HT1080 (cell line): ENCODE results near the gene GDF15. TPM values are rescaled to one million over a fixed set of nuclear protein-coding genes. Genes with fewer than 3 reads are reported as not detected.
A peak's percentile ranks its signal among the peaks of the same experiment; 100 is the strongest.
"Not testable (repeated sequence)": the region's sequence is repeated elsewhere in the genome, so short reads cannot be mapped to it uniquely, and the experiment has no call there.

Source experiments
- DNase-seq: peaks from one replicate; pipeline ENCODE4 v3.0.0-alpha.2; 2015; ENCODE audit warnings: low read depth
- total RNA-seq: library from RNA; depleted of rRNA; stranded (reverse); fragments of >200 nt; shearing (Covaris generic); gene quantifications from 2 replicates; pipeline ENCODE4 v1.2.3, GENCODE V29; 2014

Gene GDF15
- total RNA-seq, 1 experiment from 2014 or later: 120 TPM

- no peak for DNase-seq
Observed at GRCh38 chr19:18363787-18364186, 22.2 kb upstream of the GDF15 start.

- DNase-seq: not testable (repeated sequence)
Observed at GRCh38 chr19:18364277-18364825, 21.6 kb upstream of the GDF15 start.

DNA sequence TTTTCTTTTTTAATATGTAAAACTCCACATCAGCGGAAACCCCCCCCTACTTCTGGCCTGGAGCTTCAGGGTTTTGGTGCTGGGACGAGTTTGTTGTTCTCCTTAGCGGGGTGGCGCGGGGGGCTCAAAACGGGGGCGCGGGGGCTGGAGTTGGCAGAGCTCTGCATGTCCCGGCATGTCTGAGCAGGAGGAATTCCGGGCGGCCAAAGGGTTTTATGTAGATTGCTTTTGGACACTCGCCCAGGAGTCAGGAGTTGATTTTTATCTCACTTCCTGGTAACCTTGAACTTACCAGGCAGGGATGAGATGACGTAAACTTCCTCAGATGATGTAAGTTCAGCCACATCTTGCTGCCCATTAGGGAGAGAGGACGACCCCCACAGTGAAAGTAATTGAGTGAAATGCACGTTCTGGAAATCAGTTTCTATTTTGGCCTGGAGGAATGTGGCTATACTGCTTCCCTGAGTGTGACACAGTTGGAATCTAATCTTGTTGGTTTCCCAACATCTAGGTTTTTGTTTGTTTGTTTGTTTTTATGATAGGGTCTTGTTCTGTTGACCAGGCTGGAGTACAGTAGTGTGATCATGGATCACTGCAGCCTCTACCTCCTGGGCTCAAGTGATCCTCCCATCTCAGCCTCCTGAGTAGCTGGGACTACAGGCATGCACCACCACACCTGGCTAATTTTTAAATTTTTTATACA is 21.0 kb upstream of the GDF15 start:
- DNase-seq: peak; percentile 96

DNA sequence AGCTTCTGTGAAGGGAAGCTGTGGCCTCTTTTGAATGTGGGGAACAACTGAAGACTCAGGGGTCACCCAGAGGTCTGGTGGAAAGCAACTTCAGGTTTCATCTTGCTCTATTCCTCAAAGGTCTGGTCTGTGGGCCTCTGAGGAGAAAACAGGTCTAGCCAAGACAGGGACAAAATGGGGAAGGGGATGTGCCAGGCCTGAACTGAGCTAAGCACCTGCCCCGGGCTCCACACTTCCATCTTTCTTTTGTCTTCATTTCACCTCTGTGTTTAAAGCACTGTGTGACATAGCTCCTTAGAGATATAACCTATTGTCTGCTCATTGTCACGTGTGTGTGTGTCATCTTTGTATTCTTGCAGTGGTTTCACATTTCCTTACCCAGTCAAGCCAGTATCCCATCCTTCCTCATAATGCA is 19.9 kb upstream of the GDF15 start:
- DNase-seq: peak; percentile 76

- DNase-seq: no peak
Observed at GRCh38 chr19:18368504-18369222, 17.3 kb upstream of the GDF15 start.

DNA sequence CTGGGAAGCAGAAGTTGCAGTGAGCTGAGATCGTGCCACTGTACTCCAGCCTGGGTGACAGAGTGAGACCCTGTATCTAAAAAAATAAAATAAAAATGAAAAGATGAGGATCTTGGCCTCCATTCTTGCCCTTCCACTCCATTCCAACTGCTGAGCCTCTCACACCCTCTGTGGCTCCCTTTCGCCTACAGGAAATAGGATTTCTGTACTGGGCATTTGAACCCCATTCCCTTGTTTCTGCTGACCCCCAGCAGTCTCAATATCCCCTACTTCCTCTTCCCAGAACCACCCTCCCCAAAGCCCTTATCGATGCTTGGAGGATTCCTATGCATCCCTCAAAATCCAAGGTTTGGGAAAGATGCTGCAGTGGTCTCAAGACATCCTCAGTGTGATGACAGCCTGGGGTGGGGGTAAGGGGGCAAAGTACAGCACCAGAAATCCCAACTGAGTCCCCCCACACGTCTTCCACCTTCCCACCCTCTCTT is 12.5 kb upstream of the GDF15 start:
- no peak for DNase-seq

DNA sequence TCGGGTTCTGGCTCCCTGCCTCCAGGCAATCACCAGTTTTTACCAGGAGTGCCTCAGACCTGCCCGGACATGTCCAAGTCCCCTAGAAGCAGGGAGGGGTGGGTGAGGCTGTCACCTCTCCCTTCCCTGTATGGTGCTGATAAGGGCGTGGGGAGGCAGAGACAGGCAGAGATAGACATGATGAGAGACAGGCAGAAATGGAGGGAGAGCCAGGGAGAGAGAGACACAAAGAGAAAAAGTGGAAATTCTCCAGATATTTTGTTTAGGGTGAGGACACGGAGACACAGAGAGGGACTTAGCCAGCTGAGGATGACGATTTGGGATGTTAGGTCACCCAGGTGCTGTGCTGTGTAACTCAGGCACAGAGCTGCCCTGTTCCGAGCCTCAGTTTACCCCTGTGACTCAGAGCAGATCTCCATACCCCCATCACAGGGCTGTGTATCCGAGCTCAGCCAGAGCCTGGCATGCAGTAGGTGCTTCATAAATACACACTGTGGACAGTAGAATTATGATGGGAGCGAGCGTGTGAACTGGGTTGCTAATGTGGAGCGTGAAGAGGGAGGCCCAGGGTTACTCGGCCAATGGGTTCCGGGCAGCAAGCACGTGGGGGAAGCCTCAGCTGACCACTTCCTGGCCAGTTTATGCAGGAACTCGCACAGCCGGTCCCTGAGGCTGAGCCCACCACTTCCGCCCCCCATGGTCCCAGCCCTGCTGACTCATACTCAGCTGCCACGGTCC is 11.9 kb upstream of the GDF15 start:
- peak; percentile 100 for DNase-seq

- no peak for DNase-seq
Observed at GRCh38 chr19:18377026-18377425, 8.9 kb upstream of the GDF15 start.

GRCh38 chr19:18379803-18380747 is 5.9 kb upstream of the GDF15 start:
- no peak for DNase-seq

DNA sequence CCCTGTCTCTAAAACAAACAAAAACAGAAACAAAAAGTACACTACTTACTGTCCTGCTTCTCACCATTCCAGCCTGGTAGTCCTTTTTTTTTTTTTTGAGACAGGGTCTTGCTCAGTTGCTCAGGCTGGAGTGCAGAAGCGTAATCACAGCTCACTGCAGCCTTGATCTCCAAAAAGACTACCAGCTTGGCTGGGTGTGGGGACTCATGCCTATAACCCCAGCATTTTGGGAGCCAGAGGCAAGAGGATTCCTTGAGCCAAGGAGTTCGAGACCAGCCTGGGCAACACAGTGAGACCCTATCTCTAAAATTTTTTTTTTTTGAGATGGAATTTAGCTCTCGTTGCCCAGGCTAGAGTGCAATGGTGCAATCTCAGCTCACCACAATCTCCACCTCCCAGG is 5.1 kb upstream of the GDF15 start:
- no peak for DNase-seq

- DNase-seq: not testable (repeated sequence)
Observed at GRCh38 chr19:18383622-18384021, 2.3 kb upstream of the GDF15 start.

- DNase-seq: no peak
Observed at GRCh38 chr19:18384775-18385174, 1.2 kb upstream of the GDF15 start.

DNA sequence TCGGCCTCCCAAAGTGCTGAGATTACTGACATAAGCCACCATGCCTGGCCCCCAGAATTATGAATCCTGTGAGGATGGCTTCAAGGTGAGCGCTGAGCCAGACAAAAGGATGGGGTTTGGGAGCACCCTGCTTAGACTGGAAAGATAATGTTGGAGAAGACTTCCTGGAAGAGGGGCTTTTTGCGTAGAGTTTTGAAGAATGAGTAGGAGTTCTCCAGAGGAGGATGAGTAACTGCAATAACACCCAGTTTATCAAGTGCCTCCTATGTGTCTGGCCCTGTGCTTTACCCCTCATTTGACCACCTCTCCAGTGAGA is 641 bp upstream of the GDF15 start:
- no peak for DNase-seq

DNA sequence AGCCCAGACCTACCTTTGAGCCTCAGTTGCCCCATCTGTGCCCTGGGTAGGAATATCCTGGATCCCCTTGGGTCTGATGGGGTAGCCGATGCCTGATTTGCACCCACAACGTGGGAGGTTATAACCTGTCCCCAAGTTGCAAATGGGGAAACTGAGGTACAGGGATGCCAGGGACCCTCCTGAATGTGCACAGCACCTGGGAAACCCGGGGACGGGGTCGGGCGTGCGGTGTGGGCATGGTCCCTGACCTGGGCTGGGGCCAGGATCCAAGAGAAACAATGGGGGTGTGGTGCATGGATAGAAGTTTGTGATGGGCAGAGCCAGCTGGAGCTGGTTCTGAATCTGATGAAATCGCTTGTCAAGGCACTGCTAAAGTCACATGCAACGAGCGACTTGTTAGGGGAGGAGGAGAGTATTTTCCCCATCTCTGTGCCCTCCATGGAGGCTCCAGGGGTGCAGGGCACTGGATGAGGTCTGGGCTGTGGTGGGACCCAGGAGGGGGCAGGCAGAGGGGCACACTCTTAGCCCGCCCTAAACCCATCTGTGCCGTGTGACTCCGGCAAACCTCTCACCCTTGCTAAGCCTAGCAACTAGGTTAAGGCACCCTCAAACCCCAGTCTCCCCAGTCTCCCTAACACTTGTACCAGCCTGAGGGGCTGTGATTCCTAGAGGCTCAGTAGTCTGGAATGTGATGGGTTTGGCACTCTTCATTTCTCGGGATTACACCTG is 749 bp downstream of the GDF15 start:
- DNase-seq: no peak

- no peak for DNase-seq
Observed at GRCh38 chr19:18388100-18388959, 2.4 kb downstream of the GDF15 start.

DNA sequence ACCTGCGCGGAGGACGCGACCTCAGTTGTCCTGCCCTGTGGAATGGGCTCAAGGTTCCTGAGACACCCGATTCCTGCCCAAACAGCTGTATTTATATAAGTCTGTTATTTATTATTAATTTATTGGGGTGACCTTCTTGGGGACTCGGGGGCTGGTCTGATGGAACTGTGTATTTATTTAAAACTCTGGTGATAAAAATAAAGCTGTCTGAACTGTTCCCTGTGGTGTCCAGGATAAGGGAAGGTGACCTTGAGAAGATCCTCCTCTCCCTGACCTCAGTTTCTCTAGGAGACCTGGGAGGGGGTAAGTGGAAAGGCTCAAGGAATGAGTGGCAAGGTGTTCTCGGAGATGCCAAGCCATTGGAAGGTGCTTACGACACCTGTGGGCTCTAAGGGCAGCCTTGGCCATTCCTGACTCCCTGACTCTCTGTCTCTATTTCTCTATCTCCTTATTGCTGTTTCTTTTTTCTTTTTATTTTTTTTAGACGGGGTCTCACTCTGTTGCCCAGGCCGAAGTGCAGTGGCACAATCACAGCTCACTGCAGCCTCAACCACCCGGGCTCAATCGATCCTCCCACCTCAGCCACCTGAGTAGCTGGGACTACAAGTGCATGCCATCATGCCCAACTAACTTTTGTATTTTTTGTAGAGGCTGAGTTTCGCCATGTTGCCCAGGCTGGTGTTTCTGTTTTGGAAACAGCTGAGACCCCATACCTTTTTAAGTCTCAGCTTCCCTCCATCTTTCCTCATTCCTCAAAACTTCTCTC is 3.2 kb downstream of the GDF15 start:
- no peak for DNase-seq

DNA sequence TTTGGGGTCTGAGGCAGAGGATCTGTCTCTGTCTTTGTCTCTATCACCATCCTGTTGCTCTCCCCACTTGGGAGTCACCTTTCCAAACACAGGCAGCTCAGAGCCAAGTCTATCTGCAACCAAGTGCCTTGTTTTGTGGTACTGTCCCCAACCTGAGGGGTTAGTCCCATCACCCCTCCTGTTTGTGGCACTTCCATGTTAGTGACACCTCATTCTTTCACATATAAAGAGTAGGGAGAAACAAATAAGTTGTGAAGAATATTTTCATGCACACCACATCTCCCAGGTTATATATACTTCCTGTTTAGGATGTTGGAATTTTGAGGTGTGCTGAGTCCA is 3.7 kb downstream of the GDF15 start:
- DNase-seq: no peak

GRCh38 chr19:18390065-18390907 is 4.3 kb downstream of the GDF15 start:
- peak; percentile 52 for DNase-seq
